Fibroblast of skin of abdomen (primary cell): Measurements from ENCODE around the gene PAQR6. TPM values are rescaled to one million over a fixed set of nuclear protein-coding genes. Genes with fewer than 3 reads are reported as not detected.

Experiments
- DNase-seq: peaks from one replicate; pipeline ENCODE4 v3.0.0-alpha.2; 2013
- polyA plus RNA-seq, 2 experiments: library from polyadenylated mRNA; unstranded; fragments of 120-200 nt; gene quantifications; one replicate each; pipeline ENCODE4 v1.2.1, GENCODE V29; 2013; ENCODE audit not compliant: insufficient read length in 2 of 2

The PAQR6 gene, protein sequence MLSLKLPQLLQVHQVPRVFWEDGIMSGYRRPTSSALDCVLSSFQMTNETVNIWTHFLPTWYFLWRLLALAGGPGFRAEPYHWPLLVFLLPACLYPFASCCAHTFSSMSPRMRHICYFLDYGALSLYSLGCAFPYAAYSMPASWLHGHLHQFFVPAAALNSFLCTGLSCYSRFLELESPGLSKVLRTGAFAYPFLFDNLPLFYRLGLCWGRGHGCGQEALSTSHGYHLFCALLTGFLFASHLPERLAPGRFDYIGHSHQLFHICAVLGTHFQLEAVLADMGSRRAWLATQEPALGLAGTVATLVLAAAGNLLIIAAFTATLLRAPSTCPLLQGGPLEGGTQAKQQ
- polyA plus RNA-seq (2013, experiment 1 of 2; ENCODE audit: insufficient read length), result 1.2 TPM
- 1.3 TPM for polyA plus RNA-seq (2013, experiment 2 of 2; ENCODE audit: insufficient read length)

DNA sequence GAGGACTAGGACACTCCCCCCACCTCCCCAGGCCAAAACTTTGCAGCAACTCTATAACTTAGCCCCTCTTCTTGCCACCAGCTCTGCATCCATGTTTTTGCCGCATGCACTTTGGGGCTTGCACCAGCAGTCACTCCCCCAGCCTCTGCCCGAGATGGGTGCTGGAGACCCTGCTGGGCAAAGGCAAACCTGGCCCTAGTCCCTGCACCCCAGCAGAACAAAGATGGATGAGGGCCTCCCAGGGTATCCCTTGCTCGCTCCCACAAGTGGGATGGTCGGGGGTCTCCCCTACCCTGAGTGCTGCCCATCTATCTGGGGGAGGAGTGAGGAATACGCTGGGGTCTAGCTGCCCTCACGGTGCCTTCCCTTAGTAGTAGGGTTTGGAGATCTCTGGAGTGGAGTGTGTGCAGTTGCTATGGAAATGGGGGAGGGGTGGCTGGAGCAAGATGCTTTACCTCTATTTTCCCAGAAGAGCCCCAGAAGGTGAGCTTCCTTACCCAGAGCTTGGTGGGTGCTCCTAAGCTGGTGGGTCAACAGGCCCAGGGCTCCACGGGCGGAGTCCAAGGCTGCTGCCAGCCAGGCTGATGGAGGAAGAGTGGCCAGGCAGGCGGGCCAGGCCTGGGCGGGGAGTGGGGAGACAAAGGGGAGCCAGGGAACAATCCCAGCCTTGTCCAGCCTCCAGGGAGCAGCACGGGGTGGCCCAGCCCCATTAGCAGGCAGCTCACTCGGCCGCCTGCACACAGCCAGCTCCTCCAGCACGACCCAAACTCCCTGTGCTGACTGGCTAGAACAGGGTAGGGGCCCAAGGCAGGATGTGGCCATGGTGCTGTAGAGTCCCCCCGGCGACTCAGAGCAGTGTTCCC, at the start of gene PAQR6:
Gene PAQR6 (minus strand): TSS at position 597 of the 863 bp plus-strand sequence. CDS start 1,325 bp downstream, outside the sequence.
- no peak for DNase-seq

DNA sequence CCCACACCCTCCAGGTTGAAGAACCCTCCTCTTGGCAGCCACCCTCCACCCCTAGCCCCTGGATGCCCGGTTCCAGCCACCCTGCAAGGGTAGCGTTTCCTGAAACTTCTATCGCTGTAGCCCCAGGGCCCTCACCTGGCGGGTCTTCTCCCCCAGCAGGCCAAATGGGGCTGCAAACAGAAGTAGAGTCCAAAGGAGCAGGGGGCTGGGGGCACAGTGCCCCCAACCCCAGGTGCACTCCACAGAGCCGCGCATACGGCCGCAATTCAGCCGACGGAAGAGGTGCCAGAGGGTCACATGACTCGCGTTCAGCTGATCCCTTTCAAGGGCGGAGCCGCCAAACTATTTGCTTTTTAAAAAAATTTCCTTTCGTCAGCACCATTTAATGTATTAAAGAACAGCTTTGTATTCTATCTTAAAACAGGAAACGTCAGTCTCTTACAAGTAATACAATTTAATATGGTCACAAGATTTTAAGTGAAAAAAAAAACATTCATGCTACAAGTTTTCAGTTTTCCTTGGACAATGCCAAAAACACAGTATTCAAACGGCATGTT, 47.6 kb upstream of the PAQR6 start, which contains the start of gene GLMP:
Gene GLMP (minus strand): TSS at position 289 of the 557 bp plus-strand sequence. CDS start 34 bp downstream, at position 255.
- DNase-seq, result peak; percentile 59

DNA sequence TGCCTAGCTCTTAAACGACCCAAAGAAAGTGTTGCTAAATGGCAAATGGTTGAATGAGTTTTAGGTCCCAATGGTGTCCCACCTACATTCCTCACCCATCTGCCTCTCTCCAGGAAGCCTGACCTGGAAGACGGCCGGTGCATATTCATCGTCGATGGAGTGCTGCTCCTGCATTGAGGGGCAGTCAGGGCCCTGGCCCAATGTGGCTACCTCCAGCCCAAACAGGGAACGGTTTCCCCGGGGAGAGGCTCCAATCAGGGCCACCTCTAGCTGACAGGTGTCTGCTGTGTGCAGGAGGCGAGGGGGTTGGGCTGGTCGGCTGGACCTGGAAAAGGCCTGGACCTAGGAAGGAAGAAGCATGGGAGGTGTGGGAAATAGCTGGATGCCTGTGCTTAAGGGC, 46.0 kb upstream of the PAQR6 start:
- no peak for DNase-seq

DNA sequence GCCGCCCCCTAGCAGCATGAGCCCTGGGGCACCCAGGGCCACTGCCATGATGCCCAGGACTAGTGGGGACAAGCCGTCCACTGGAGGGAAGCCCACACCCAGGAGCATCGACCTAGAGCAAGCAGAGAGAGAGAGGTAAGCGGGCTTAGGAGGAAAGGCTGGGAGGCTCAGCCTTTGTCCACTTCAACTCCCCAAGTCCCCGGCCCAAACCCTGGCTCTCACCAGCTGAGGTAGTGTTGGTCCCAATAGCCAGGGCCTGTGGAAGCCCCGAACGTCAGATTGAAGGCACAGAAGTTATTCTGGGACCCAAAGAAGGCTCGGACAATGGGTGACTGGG, 45.2 kb upstream of the PAQR6 start:
- no peak for DNase-seq

DNA sequence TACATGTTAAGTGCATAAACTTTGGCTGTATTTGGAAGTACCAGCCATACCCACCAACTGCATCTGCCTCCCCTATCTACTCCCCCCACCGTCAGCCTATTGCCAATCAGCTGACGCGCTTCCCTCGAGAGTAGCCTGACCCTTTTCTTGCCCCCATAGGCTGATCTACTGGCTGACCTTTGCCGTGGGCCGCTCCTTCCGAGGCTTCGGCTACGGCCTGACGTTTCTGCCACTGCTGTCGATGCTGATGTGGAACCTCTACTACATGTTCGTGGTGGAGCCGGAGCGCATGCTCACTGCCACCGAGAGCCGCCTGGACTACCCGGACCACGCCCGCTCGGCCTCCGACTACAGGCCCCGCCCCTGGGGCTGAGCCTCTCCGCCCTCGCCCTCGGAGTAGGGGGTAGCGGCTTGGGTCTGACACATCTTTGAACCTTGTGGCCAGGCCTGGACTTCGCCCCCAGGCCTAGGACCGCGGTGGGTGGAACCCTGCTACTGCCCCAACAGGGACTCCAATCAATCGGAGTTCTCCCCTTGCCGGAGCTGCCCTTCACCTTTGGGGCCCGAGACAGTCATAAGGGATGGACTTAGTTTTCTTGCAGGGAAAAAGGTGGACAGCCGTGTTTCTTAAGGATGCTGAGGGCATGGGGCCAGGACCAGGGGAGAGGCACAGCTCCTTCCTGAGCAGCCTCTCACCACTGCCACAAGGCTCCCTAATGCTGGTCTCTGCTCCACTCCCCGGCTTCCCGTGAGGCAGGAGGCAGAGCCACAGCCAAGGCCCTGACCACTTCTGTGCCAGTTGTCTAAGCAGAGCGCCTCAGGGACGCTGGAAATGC, 43.6 kb upstream of the PAQR6 start:
- DNase-seq, result peak; percentile 74

DNA sequence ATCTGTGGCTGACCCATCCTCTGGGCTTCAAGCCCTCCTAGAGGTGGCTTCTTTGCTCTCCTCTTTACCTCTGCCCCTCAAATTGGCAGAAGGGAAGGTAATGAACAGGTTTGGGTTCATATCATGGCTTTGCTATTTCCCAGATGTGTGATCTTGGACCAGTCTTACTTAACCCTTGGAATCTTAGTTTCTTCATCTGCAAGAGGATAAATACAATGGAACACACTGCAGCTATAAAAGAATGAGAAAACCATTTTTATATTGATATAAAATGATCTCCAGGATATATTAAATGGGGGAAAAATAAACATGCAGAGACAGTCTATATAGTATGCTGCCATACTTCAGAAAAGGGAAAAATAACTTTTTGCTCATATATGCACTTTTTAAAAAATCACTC, 42.0 kb upstream of the PAQR6 start:
- no peak for DNase-seq

DNA sequence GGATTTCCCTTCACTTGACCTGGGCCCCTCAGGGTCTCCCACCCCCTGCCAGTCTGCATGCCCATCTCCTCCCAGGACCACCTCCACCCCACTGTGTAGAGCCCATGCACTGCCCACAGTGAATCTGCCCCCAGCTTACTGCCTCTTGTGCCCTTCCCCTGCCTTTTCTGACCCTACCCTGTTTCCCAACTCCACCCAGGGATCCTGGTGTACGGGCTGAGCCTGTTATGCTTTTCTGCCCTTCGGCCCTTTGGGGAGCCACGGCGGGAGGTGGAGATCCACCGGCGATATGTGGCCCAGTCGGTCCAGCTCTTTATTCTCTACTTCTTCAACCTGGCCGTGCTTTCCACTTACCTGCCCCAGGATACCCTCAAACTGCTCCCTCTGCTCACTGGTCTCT, 38.2 kb upstream of the PAQR6 start:
- DNase-seq, result no peak

DNA sequence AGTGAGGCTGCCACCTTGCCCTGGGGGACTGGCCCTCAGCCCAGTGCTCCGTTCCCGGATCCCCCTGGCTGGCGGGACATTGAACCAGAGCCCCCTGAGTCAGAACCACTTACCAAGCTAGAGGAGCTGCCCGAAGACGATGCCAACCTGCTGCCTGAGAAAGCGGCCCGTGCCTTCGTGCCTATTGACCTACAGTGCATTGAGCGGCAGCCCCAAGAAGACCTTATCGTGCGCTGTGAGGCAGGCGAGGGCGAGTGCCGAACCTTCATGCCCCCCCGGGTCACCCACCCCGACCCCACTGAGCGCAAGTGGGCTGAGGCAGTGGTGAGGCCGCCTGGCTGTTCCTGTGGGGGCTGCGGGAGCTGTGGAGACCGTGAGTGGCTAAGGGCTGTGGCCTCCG, 37.6 kb upstream of the PAQR6 start:
- no peak for DNase-seq

DNA sequence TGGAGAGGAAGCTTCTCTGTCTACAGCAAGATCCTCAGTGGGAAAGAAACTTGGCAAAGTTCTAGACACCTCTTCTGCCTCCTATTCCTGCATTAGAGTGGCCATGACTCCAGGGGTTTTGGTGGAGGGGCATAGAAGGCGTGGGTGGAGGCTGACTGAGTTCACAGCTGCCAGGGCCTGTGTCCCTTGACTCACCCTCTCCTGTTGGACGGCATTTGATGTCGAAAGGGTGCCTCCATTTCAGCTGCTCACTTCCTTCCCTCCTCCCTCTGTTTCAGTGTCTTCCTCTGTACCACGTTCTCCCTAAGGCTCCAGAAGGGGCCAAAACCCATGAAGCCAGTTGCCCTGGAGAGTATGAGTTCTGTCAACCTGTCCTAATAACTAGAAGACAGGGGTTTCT, 36.9 kb upstream of the PAQR6 start:
- no peak for DNase-seq

DNA sequence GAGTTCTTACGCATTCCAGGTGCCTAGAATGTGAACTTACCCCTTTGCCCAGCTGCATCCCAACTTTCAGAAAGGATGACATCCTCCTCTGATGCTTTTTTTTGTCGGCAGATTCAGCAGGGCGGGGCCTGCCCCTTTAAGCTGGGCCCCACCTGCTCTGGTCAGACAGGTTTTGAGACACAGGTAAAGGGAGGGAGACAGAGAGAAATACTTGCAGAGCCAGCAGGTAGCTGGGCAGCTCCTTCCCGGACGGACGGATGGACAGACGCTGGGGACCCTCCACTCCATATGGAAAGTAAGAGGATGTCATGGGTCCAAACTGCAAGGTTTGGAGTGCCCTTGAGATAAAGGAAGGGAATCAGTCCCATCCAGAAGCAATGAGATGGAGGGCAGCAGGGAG, 36.3 kb upstream of the PAQR6 start, which contains the start of gene TMEM79:
Gene TMEM79 (plus strand): TSS at position 214 of the 400 bp plus-strand sequence. CDS start 902 bp downstream, outside the sequence.
- no peak for DNase-seq

DNA sequence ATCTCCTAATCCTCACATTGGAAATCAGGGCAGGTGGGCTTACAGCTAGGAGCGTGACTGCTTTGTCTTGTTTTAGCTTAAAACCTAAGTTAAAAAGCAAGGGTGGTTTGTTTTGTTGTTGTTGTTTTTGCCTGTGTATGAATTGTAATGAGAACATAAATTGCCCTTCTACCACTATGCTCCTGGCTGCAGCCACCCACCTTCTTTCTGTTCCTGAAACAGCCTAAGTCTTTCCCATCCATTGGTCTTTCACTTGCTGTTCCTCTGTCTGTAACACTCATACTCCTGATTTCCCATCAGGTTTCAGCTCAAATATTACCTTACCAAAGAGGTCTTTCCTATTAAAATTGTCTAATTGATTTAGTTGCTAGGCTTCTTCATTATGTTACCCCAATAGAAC, 35.7 kb upstream of the PAQR6 start:
- DNase-seq, result no peak

DNA sequence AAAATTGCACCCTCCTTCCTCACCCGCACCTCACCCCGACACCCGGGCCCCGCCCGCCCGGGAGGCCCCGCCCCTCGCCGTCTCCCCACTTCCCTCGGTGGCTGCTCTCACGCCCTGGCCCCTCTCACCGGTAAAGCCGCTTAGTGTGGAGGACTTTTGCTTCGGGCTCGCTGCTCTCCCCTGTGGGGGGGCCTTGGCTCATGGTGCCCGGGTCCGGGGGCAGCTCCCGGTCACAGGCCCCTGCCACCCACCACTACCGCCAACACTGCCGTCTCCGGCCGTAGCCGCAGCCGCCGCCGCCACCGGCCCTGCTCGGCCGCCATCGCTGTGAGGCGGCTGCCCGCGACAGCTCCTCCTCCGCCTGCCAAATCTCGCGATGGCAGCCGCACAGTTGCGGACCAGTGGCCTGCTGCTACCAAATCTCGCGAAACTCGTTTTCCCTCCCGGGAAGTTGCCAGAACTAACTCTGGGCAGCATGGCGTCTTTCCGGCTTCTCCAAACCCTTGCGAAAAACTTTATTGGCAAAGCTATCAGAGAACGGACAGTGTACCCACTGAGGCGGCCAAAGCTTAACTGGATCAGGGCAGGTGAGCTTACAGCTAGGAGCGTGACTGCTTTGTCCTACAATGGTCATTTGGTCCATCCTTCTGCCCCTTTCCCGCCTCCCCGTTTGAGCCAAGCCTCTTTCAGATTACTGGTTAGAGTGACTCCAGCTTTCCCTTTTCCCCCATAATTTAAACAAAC, 34.8 kb upstream of the PAQR6 start, which contains the start of gene SMG5:
Gene SMG5 (minus strand): TSS at position 347 of the 744 bp plus-strand sequence. CDS start 145 bp downstream, at position 202.
- peak; percentile 99 for DNase-seq

DNA sequence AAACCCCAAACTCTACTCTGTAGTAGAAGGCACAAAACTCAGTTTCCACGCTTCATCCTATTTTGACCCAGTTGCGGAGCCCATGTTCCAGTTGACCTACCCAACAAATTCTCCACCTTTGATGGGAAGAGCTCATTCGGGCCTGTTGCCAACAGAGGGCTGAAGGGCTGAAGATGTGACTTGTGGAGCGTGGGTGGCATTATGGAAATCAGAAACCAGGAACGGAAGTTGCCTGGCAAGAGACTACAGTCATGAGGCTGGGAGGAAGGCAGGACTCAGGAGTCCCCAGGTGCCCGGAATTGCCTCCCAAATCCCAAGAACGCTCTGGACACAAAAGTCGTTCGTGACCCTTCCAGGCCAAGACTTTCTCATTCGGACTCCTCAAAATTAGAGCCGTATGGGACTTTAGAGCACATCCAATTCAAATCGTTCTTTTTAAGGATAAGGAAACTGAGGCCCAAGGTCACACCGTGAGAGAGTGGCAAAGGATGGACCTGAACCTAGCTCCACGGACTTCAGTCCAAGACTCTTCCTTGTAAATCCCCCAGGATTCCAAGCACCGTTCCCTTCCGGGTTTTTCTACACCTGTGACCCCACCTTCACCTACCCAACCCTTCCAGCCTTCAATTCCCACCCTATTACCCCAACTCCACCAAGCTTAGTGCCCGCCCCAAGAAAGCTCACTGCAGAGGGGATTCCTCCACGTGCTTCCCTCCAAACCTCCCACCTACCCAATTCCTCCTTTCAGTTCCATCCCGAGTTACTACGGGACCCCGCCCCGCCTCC, 34.0 kb upstream of the PAQR6 start:
- DNase-seq, result no peak

DNA sequence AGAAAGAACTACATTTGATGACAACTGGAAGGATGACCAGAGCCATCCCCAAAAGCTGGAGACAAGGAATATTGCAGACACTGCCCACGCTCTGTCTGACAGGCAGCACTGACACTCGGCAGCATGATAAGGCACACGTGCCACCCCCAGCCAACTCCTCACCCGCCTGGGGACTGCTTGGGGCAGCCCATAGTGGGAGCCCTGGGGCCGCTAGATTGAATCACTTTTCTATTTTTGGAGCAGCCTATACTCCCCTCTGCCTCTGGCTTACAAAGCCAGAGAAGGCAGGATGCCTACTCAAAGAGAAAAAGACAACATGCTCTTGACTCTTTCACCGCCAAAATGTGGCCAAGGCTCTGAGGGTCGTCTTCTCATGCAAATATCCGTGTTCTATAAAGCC, 33.4 kb upstream of the PAQR6 start:
- DNase-seq, result peak; percentile 17

DNA sequence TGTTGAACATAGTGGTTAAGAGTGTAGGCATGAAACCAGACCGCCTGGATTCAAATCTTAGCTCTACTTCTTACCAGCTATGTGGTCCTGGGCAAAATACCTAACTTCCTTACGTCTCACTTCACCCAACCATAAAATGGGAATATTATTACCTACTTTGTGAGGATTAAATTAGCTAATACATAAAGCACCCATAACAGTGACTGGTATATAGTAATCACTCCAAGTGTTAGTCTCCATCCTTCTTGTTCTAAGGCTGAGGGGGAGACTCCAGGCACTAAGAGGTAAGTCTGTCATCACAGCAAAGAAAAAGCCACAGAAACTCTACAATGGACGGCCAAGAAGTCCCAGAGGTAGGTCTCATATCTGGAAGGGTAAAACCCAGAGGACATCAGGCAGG, 32.0 kb upstream of the PAQR6 start:
- no peak for DNase-seq

DNA sequence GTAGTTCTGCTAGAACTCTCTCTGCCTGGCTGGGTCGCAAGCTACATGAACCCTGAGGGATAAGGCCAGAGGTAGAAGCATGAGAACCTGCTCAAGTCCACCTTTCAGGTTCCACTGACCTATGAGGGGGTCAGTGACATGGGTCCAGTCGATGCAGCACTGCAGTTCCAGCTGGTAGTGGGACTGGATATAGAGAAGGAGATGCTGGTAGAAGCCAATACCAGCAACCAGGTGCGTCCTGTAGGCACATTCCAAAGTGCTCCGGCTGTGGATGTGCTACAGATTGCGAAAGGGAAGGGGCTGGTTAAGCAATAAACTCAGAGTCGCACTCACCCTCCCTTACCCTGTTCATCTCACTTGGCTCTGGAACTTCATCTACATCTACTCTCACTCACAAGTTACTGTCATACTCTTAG, 29.1 kb upstream of the PAQR6 start:
- DNase-seq, result no peak

DNA sequence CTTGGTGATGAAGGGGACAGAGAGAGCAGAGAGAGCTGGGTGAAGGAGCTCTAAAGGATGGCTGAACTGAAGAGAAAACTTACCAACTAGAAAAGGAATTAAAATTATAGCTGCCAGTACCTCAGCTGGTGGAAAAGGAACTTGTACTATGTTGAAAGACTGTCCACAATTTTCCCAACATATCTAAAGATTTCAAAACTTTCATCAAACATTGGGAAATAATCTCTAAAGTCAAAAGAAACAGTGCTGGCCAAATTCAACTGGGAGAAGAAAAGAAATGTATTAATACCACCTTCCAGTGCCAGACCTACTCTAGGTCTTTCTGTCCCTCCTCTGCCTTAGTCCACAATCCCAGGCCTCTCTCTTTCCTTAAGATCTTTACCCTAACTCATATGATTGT, 28.7 kb upstream of the PAQR6 start:
- no peak for DNase-seq

DNA sequence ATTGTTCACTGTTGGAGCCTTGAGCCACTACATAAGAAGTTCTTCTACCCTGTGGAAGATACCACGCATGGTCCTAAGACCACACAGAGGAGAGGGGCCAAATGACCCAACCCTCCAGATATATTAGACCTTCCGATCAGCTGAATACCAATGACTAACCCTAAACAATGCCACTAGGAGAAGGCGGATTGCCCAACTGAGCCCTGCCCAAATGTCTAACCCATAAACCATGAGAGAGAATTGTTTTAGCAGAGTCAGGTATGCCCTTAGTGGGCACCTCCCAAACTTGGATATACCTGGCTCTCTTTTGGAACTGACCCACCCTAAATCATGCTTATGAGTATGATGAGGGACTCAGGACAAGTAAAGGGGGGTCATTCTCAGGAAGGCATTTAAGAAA, 22.5 kb upstream of the PAQR6 start:
- no peak for DNase-seq

DNA sequence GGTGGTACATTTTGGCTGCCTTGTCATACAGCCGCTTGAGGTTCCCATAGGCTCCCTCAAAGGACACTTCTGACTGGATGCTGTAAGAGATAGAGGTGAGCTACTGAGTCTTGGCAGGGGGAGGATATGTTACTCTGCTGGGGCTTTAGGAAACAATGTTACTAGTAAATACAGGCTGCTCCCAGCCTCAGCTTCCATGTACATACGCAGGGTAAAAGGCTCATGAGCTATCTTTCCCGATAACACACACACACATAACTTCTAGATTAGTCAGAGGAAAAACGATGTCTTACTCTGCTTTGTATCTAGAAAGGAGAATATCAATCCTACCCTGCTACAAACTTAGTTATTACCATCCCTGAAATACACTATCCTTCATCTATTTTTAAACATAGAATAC, 20.5 kb upstream of the PAQR6 start:
- no peak for DNase-seq

DNA sequence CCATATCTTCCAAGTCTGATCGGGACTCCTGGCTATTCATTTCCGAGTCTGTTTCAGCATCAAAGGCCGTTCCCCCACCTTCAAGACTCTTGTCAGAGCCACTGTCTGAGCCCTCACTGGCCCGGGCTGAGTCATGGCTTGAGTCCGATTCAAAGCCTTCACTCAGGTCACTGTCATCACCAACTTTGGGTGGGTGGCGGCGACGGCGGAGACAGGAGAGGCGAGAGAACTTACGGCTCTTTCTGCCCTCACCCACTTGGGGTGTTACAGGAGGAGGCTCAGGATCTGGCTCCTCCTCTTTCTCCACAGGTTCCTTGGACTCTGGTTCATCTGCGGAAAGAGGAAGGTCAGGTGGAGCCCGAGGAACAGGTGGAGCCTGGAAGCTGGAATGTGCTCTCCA, 18.2 kb upstream of the PAQR6 start:
- DNase-seq, result no peak

DNA sequence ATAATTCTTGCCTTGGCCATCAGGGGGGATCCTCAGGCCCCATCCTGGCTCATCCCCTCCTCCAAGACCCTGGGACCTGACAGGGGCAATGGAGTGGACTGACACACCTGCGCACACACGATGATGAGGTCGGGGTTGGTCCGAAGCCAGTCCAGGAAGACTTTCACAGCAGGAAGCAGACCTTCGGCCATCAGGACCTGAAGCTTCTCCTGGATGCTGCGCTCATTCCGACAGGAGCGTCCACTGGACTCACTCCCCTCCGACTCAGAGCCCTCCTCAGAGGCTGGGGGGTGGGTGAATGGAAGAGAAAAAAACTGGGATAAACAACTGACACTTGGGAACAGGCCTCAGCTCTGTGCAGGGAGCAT, 15.4 kb upstream of the PAQR6 start:
- no peak for DNase-seq
